HCT116 (cell line): Measurements from ENCODE around the gene CTTNBP2. TPM values are rescaled to one million over a fixed set of nuclear protein-coding genes. Genes with fewer than 3 reads are reported as not detected.
A peak's percentile ranks its signal among the peaks of the same experiment; 100 is the strongest.

Experiments
- ATAC-seq: fragments of 200-7000 bp; cut with Tn5 transposase; 2 replicates; pipeline ENCODE4 v1.9.1; 2020; ENCODE audit warnings: mild to moderate bottlenecking, moderate library complexity
- BruUV-seq: library from RNA; stranded (reverse); fragments of 400-500 nt; replicated peaks from 2 replicates; lab custom pipeline; 2021; lab: Mats Ljungman, UMichigan
- CTCF ChIA-PET: fragments of 300-600 bp; sonication (Branson Sonifier 250); formaldehyde crosslinking; loops from one replicate; lab custom pipeline; 2021; ENCODE audit warnings: antibody characterized with exemption; lab: Charles Lee
- POLR2A ChIA-PET: fragments of 300-600, 350-600 bp; sonication (Branson Sonifier 250); formaldehyde crosslinking; loops from one replicate; lab custom pipeline; 2021; ENCODE audit warnings: antibody characterized with exemption; lab: Charles Lee
- RAD21 ChIA-PET, 2 experiments: fragments of 300-600 bp; sonication (Branson Sonifier 250); formaldehyde crosslinking; loops; one replicate each; lab custom pipeline; 2023; ENCODE audit warnings: low total read pairs in 2 of 2; ENCODE audit not compliant: uncharacterized antibody in 2 of 2, unreplicated experiment in 2 of 2, low non-redundant PET in 1 of 2; lab: Charles Lee
- DNase-seq: peaks from one replicate; pipeline ENCODE4 v3.0.0-alpha.2; 2010; ENCODE audit warnings: low read depth, low spot score
- H2AFZ ChIP-seq: fragments of 200-600 bp; shearing (Covaris generic), sonication (generic); 2 replicates; pipeline ENCODE4 v1.6.1; 2017; ENCODE audit warnings: low read depth, mixed run types, mixed read lengths, antibody characterized with exemption, low read length; ENCODE audit not compliant: poor library complexity, severe bottlenecking
- H3K27ac ChIP-seq: 2 replicates; pipeline ENCODE4 v1.5.1; 2012; ENCODE audit warnings: low read depth, low read length
- H3K27me3 ChIP-seq: fragments of 200-600 bp; sonication (generic); 2 replicates; pipeline ENCODE4 v1.6.1; 2016; ENCODE audit warnings: mixed run types, low read length, mixed read lengths; ENCODE audit not compliant: insufficient read depth
- H3K36me3 ChIP-seq, 2 experiments: fragments of 200-500 bp in 1 of 2; fragments of 200-600 bp in 1 of 2; sonication (Bioruptor generic) in 1 of 2; sonication (generic) in 1 of 2; 2 replicates each; pipeline versions ENCODE4 v1.5.1 to v1.6.1; 2014 to 2016; ENCODE audit warnings: low read length in 2 of 2, inconsistent platforms in 1 of 2, mixed read lengths in 1 of 2, mixed run types in 1 of 2; ENCODE audit not compliant: insufficient read depth in 2 of 2, control insufficient read depth in 1 of 2
- H3K4me1 ChIP-seq, 2 experiments: fragments of 200-600 bp in 1 of 2; sonication (generic) in 1 of 2; 2 replicates each; pipeline versions ENCODE4 v1.5.1 to v1.6.1; 2012 to 2017; ENCODE audit warnings: low read length in 2 of 2, inconsistent platforms in 1 of 2, mild to moderate bottlenecking in 1 of 2, mixed read lengths in 1 of 2, mixed run types in 1 of 2, moderate library complexity in 1 of 2; ENCODE audit not compliant: insufficient read depth in 2 of 2, control insufficient read depth in 1 of 2
- H3K4me2 ChIP-seq: fragments of 200-600 bp; sonication (generic); 2 replicates; pipeline ENCODE4 v1.6.1; 2017; ENCODE audit warnings: mixed run types, low read length, mixed read lengths
- H3K4me3 ChIP-seq, 2 experiments: fragments of 200-600 bp in 1 of 2; sonication (generic) in 1 of 2; replicated peaks in 1 of 2; 2 replicates each; pipeline ENCODE4 v1.5.1; 2011 to 2016; ENCODE audit warnings: low read length in 2 of 2, control low read depth in 1 of 2, low read depth in 1 of 2, mild to moderate bottlenecking in 1 of 2, mixed read lengths in 1 of 2, mixed run types in 1 of 2
- H3K79me2 ChIP-seq: fragments of 200-600 bp; sonication (generic); 2 replicates; pipeline ENCODE4 v1.6.1; 2017; ENCODE audit warnings: mild to moderate bottlenecking, mixed run types, low read length, moderate library complexity, mixed read lengths; ENCODE audit not compliant: insufficient read depth
- H3K9ac ChIP-seq: fragments of 200-600 bp; sonication (generic); 2 replicates; pipeline ENCODE4 v1.6.1; 2016; ENCODE audit warnings: low read length, mixed read lengths
- H3K9me2 ChIP-seq: fragments of 200-600 bp; sonication (generic), shearing (Covaris generic); 2 replicates; pipeline ENCODE4 v1.6.1; 2017; ENCODE audit warnings: mixed run types, mild to moderate bottlenecking, moderate library complexity; ENCODE audit not compliant: insufficient read depth
- H3K9me3 ChIP-seq, 2 experiments: fragments of 200-500 bp in 1 of 2; fragments of 200-600 bp in 1 of 2; sonication (Bioruptor generic) in 1 of 2; sonication (generic) in 1 of 2; 2 replicates each; pipeline ENCODE4 v1.6.1; 2014 to 2017; ENCODE audit warnings: low read length in 2 of 2, mixed read lengths in 2 of 2, inconsistent platforms in 1 of 2, low read depth in 1 of 2, mild to moderate bottlenecking in 1 of 2, mixed run types in 1 of 2, moderate library complexity in 1 of 2; ENCODE audit not compliant: control insufficient read depth in 1 of 2, insufficient read depth in 1 of 2
- H4K20me1 ChIP-seq: fragments of 200-600 bp; sonication (generic), shearing (Covaris generic); 2 replicates; pipeline ENCODE4 v1.6.1; 2017; ENCODE audit warnings: mixed run types, mild to moderate bottlenecking, moderate library complexity; ENCODE audit not compliant: insufficient read depth
- CBX3 ChIP-seq: IDR thresholded peaks from 2 replicates; pipeline ENCODE4 v1.6.1; 2012; ENCODE audit warnings: low read depth
- CEBPB ChIP-seq: IDR thresholded peaks from 2 replicates; pipeline ENCODE4 v1.6.1; 2012; ENCODE audit warnings: low read depth
- EGR1 ChIP-seq: IDR thresholded peaks from 2 replicates; pipeline ENCODE4 v1.6.1; 2012; ENCODE audit warnings: low read depth
- ELF1 ChIP-seq: IDR thresholded peaks from 2 replicates; pipeline ENCODE4 v1.6.1; 2012; ENCODE audit warnings: low read depth, borderline replicate concordance
- JUND ChIP-seq: IDR thresholded peaks from 2 replicates; pipeline ENCODE4 v1.6.1; 2012
- RAD21 ChIP-seq: IDR thresholded peaks from 2 replicates; pipeline ENCODE4 v1.6.1; 2012; ENCODE audit warnings: low read depth, mild to moderate bottlenecking
- YY1 ChIP-seq: IDR thresholded peaks from 2 replicates; pipeline ENCODE4 v1.6.1; 2011; ENCODE audit warnings: low read length, low read depth, moderate library complexity, mild to moderate bottlenecking; ENCODE audit not compliant: insufficient replicate concordance; ENCODE audit errors: extremely low read depth
- ZFX ChIP-seq: fragments of 450-650 bp; IDR thresholded peaks from 2 replicates; pipeline ENCODE4 v1.6.1; 2017
- intact Hi-C: fragments of 100-400 bp; cut with micrococcal nuclease; formaldehyde crosslinking; loops from 2 replicates; pipeline ENCODE4 v1.10.0; 2022
- total RNA-seq: library from RNA; stranded (reverse); gene quantifications from one replicate; pipeline ENCODE4 v1.2.1, GENCODE V29; 2021; ENCODE audit not compliant: unreplicated experiment
- TF ChIP-seq, protein P1 (sequence below): IDR thresholded peaks from 2 replicates; pipeline ENCODE4 v1.6.1; 2012
- TF ChIP-seq, protein P2 (sequence below): IDR thresholded peaks from 2 replicates; pipeline ENCODE4 v1.6.1; 2012; ENCODE audit warnings: low read depth
- TF ChIP-seq, protein P3 (sequence below): IDR thresholded peaks from 2 replicates; pipeline ENCODE4 v1.6.1; 2011; ENCODE audit warnings: mild to moderate bottlenecking, low read length, moderate library complexity; ENCODE audit not compliant: insufficient replicate concordance; ENCODE audit errors: extremely low read depth
- TF ChIP-seq, protein P4 (sequence below), 3 experiments: fragments of 200-600 bp in 1 of 3; sonication (generic) in 1 of 3; IDR thresholded peaks in 2 of 3; conservative IDR thresholded peaks in 1 of 3; 2 replicates each; pipeline ENCODE4 v1.5.1; 2012 to 2017; ENCODE audit warnings: low read depth in 2 of 3, low read length in 2 of 3, antibody characterized with exemption in 1 of 3, borderline replicate concordance in 1 of 3, control low read depth in 1 of 3, mild to moderate bottlenecking in 1 of 3, mixed read lengths in 1 of 3, mixed run types in 1 of 3, moderate library complexity in 1 of 3; ENCODE audit not compliant: insufficient read depth in 1 of 3

Gene CTTNBP2
- total RNA-seq, 1 experiment from 2014 or later: 5.4 TPM

DNA sequence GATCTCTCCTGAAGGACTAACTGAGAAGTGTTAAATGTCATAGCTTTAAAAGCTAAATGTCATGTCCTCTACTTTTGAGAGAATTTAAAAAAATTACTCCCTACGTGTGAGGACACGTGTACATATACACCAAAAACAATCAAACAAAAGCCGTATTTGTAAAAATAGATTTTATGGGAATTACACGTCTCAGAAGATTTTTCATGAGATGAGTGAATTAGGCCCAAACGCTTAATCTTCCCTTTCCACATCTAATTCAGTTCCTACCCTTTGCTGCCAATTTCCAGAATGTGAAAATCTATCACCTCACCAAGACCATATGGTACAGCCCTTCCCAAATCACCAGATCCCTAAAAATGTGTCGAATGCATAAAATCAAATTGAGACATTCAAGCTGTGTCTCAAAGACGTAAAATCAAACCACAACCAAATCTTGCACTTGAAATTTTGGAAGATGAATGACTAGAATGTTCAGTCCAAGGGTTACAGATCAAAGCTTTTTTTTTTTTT, 1.0 kb upstream of the CTTNBP2 start (continued):
- TF ChIP-seq YY1: no peak
- no peak for TF ChIP-seq JUND
- no peak for TF ChIP-seq ELF1
- TF ChIP-seq, protein P1, sequence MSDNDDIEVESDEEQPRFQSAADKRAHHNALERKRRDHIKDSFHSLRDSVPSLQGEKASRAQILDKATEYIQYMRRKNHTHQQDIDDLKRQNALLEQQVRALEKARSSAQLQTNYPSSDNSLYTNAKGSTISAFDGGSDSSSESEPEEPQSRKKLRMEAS: no peak
- no peak for TF ChIP-seq RAD21
- TF ChIP-seq CEBPB: no peak
- no peak for TF ChIP-seq EGR1
- TF ChIP-seq, protein P2, sequence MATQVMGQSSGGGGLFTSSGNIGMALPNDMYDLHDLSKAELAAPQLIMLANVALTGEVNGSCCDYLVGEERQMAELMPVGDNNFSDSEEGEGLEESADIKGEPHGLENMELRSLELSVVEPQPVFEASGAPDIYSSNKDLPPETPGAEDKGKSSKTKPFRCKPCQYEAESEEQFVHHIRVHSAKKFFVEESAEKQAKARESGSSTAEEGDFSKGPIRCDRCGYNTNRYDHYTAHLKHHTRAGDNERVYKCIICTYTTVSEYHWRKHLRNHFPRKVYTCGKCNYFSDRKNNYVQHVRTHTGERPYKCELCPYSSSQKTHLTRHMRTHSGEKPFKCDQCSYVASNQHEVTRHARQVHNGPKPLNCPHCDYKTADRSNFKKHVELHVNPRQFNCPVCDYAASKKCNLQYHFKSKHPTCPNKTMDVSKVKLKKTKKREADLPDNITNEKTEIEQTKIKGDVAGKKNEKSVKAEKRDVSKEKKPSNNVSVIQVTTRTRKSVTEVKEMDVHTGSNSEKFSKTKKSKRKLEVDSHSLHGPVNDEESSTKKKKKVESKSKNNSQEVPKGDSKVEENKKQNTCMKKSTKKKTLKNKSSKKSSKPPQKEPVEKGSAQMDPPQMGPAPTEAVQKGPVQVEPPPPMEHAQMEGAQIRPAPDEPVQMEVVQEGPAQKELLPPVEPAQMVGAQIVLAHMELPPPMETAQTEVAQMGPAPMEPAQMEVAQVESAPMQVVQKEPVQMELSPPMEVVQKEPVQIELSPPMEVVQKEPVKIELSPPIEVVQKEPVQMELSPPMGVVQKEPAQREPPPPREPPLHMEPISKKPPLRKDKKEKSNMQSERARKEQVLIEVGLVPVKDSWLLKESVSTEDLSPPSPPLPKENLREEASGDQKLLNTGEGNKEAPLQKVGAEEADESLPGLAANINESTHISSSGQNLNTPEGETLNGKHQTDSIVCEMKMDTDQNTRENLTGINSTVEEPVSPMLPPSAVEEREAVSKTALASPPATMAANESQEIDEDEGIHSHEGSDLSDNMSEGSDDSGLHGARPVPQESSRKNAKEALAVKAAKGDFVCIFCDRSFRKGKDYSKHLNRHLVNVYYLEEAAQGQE: no peak
- no peak for TF ChIP-seq CBX3

DNA sequence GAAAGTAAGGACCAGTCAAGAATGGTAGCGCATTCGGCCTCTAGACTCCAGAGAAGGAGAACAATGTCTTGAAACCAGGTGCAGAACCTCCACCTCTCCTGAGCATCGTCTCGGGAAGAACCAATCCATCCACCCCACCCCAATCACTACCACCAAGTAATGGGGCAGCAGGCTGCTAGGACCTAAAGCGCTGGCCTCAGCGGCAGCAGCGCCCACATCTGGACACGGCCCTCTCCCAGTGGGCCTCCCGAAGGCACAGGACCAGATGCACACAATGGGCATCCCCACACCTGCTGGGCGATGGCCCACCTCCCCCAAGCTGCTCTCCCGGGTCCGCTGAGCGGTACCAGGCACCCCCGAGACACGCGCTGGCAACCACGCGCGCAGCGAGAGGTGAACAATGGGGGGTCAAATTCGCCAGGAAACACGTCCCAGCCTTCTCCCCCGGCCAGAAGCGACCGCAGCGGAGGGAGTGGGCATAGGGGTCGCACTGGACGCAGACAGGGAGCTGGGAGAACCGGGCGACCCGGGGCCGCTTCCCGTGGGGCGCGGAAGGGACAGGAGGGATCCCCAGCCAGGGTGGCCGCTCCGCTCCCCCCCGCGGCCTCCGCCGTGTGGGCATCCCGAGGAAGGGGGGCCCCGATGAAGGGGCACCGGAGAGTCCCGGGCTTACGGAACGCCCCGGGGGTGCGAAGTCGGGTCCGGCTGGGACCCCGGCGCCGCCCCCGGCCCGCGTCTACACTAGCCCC, 506 bp downstream of the CTTNBP2 start:
- Histone ChIP-seq H3K27me3 (no peaks in the 10 kb centered on the region), H4K20me1 (no peaks in the 10 kb centered on the region; the same call in 1 of the 2 replicates), H3K4me3 (peak overlapping the region; percentile 81 to 93), H3K9me2 (no peaks in the 10 kb centered on the region), H3K27ac (peak overlapping the region; percentile 58), H3K79me2 (peaks cover 4% of the 10 kb centered on the region; the same call in 1 of the 2 replicates), H3K9ac (peak overlapping the region; percentile 69), H3K4me2 (peak overlapping the region; percentile 95), H3K4me1 (peaks cover 7 to 29% of the 10 kb centered on the region in 2 experiments), H2AFZ (peak overlapping the region; percentile 67), H3K36me3 (no peaks in the 10 kb centered on the region), H3K9me3 (no peaks in the 10 kb centered on the region)
- DNase-seq (peak; percentile 6), ATAC-seq (peak; percentile 61)
- POLR2A ChIA-PET: no interaction called here
- RAD21 ChIA-PET: no interaction called here
- CTCF ChIA-PET: interaction anchor here (1.2 kb wide), 1 partner anchor 90 kb away, joined by 3 read pairs; no protein-coding TSS in a partner anchor
- BruUV-seq: no TSS peak
- intact Hi-C loops: no loop called here
- TF ChIP-seq, protein P3, sequence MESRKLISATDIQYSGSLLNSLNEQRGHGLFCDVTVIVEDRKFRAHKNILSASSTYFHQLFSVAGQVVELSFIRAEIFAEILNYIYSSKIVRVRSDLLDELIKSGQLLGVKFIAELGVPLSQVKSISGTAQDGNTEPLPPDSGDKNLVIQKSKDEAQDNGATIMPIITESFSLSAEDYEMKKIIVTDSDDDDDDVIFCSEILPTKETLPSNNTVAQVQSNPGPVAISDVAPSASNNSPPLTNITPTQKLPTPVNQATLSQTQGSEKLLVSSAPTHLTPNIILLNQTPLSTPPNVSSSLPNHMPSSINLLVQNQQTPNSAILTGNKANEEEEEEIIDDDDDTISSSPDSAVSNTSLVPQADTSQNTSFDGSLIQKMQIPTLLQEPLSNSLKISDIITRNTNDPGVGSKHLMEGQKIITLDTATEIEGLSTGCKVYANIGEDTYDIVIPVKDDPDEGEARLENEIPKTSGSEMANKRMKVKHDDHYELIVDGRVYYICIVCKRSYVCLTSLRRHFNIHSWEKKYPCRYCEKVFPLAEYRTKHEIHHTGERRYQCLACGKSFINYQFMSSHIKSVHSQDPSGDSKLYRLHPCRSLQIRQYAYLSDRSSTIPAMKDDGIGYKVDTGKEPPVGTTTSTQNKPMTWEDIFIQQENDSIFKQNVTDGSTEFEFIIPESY: no peak
- TF ChIP-seq ELF1 (no peak), ZFX (peak; percentile 40; the same call in 1 of the 2 replicates), JUND (no peak)
- TF ChIP-seq, protein P4, sequence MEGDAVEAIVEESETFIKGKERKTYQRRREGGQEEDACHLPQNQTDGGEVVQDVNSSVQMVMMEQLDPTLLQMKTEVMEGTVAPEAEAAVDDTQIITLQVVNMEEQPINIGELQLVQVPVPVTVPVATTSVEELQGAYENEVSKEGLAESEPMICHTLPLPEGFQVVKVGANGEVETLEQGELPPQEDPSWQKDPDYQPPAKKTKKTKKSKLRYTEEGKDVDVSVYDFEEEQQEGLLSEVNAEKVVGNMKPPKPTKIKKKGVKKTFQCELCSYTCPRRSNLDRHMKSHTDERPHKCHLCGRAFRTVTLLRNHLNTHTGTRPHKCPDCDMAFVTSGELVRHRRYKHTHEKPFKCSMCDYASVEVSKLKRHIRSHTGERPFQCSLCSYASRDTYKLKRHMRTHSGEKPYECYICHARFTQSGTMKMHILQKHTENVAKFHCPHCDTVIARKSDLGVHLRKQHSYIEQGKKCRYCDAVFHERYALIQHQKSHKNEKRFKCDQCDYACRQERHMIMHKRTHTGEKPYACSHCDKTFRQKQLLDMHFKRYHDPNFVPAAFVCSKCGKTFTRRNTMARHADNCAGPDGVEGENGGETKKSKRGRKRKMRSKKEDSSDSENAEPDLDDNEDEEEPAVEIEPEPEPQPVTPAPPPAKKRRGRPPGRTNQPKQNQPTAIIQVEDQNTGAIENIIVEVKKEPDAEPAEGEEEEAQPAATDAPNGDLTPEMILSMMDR (IDR thresholded peaks at IDR 0.05 in 2 of 3, conservative IDR thresholded peaks at IDR 0.05 in 1 of 3; ENCODE audit: borderline replicate concordance in 1 of 3, insufficient read depth in 1 of 3, low read depth in 2 of 3, low read length in 2 of 3): peak in 1 of 3 experiments; percentile 2; a peak in 2 of 6 replicates
